Omental fat pad (tissue), 4 donors: Measurements from ENCODE around the gene CEP41. TPM values are rescaled to one million over a fixed set of nuclear protein-coding genes. Genes with fewer than 3 reads are reported as not detected.

Source experiments
- ATAC-seq: fragments of 150-250 bp; one replicate; pipeline ENCODE4 v1.9.1; 2016; ENCODE audit warnings: mild to moderate bottlenecking, moderate library complexity; ENCODE audit not compliant: low FRiP score
- DNase-seq: peaks from one replicate; pipeline ENCODE4 v3.0.0-alpha.2; 2019; ENCODE audit warnings: low spot score
- total RNA-seq, 4 donors: library from RNA; depleted of rRNA; stranded (reverse); fragments of >200 nt; gene quantifications; one replicate each; pipeline ENCODE4 v1.1.0, GENCODE V29; 2016
- TF ChIP-seq, protein P1 (sequence below), 3 donors: fragments of 450-650 bp; IDR thresholded peaks; one replicate each; pipeline ENCODE4 v1.5.1; 2016 to 2017; ENCODE audit warnings: antibody characterized with exemption in 3 of 3, mild to moderate bottlenecking in 3 of 3, moderate library complexity in 2 of 3

The CEP41 gene
- total RNA-seq, 4 donors from 2014 or later = 6.8 to 11.8 (median 8.5) TPM

DNA sequence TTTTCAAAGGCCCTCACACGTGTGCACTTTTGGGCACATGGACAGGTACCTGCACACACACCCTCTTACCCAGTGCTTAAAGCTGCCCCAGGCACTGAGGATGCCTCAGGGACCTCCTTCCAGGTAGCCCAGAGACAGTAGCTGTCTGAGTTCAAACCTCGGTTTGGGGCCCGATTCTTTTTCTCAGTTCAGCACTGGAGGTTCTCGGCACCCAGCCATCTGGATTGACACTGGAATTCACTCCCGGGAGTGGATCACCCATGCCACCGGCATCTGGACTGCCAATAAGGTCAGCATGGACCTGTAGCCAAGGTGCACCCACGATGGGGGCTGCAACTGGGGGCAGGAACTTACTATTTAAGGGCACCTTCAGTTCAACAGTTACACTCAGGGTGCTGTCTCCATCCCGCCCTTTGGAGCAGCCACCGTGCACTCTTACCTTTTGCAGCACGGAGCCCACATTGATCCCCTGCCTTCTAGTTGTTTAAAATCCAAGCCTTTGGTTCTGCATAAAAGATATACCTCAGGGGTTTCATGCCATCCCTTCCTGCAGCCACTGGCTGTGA lies 78.5 kb downstream of the CEP41 start:
- ATAC-seq = no peak
- TF ChIP-seq, protein P1, sequence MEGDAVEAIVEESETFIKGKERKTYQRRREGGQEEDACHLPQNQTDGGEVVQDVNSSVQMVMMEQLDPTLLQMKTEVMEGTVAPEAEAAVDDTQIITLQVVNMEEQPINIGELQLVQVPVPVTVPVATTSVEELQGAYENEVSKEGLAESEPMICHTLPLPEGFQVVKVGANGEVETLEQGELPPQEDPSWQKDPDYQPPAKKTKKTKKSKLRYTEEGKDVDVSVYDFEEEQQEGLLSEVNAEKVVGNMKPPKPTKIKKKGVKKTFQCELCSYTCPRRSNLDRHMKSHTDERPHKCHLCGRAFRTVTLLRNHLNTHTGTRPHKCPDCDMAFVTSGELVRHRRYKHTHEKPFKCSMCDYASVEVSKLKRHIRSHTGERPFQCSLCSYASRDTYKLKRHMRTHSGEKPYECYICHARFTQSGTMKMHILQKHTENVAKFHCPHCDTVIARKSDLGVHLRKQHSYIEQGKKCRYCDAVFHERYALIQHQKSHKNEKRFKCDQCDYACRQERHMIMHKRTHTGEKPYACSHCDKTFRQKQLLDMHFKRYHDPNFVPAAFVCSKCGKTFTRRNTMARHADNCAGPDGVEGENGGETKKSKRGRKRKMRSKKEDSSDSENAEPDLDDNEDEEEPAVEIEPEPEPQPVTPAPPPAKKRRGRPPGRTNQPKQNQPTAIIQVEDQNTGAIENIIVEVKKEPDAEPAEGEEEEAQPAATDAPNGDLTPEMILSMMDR (IDR thresholded peaks at IDR 0.05) = no peak
- DNase-seq = no peak

DNA sequence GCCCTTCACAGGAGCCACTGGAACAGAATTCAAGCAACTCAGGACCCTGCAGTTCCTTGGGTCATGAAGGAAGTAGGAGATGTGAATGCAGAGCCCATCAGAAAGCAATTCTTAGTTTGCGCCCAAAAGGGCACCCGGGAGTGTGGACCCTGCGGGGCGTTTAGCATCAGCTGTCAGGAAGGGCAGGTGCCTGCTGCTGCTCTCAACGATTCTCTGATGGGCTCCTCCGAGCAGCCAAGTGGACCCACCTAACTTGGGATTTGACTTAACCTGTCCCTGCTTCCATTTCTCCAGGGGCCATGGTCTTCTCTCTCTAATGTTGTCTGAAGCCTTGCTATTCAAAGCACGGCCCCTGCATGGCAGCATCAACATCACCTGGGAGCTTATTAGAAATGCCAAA lies 79.1 kb downstream of the CEP41 start:
- TF ChIP-seq, protein P1 (IDR thresholded peaks at IDR 0.05) = no peak
- no peak for ATAC-seq
- DNase-seq = no peak

DNA sequence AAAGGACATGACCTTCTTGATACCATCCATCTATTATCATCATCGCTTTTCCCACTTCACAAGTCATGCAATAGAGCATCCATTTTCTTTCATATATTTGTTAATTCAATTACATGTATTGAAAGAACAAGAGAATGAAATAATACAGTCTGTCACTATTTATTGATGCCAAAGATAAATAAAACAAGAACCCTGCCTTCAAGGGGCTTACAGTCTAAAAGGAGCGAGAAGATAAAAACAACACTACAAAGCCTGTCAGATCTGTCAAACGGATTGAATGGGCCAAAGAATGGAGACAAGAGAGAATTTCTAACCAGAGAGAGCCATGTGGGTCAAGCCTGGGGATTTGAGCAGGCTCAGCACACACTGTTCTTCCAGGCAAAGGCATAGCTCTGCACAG lies 80.3 kb downstream of the CEP41 start:
- ATAC-seq (no peak), DNase-seq (no peak)
- TF ChIP-seq, protein P1 (IDR thresholded peaks at IDR 0.05) = no peak

DNA sequence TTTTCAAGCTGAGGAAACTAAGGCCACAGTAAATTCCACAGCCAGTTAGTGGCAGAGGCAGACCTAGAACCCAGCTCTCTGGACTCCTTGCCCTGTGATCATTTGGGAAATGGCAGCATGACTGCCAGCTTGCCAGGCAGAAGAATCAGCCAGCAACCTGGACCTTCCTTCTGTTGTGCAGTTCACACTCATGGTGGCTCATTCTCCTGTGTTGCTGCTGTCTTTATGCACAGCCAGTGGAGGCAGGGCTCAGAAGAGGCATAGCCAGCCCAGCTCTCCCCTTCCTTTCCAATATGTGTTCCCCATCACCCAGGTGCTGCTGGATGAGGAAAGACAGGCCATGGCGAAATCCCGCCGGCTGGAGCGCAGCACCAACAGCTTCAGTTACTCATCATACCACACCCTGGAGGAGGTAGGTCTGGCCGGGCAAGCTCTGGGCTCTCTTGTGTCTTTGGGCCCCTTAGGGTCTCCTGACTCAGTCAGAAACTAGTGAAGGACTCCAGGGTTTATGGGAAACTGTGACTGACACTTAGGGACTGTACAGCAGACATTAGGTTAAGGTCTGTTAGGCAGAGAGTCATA lies 81.4 kb downstream of the CEP41 start:
- ATAC-seq (no peak), DNase-seq (no peak)
- TF ChIP-seq, protein P1 (IDR thresholded peaks at IDR 0.05) = no peak

DNA sequence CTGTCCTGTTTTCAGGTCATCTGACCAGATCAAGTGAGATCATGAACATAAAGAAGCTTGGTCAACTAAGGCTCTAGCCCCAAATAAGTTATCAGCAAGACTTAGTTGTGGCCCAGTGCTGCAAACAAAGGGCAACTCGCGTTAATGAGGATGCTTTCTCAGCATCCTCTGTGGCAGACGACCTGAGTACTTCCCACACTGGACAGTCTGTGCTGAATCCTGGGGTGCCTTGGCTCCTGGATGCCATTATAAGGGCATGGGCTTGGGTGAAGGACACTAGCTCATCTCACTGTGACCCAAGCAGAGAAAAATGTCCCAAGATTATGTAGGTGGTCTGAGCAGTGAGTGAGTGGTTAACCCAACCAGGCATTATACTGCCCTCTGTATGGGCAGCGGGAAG lies 82.3 kb downstream of the CEP41 start:
- TF ChIP-seq, protein P1 (IDR thresholded peaks at IDR 0.05) = no peak
- ATAC-seq = no peak
- no peak for DNase-seq

DNA sequence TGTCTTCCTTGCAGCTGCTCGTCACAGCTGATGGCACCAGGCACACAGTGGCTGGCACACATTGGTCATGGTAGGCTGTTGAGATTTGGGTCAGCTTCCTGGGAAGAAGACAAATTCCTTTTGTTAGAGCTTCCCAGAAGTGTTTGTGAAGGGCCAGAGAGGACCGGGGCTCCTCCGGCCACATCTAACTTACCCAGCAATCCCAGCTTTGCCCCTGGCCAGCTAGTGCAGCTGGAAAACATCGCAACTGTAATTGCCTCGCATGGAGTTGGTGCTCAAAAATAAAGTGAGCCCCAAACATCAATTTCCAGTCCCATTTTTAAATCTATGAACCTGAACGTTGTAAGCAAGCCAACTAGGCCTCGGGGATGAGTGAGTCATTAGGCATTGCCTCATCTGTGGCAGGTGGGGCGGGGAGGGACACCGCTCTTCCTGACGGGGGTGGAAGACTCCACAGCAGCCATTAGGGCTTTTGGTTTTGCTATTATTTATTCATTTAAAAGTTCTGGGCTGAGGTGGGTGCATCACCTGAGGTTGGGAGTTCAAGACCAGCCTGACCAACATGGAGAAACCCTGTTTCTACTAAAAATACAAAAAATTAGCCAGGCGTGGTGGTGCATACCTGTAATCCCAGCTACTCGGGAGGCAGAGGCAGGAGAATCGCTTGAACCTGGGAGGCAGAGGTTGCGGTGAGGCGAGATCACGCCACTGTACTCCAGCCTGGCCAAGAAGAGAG lies 83.8 kb downstream of the CEP41 start:
- TF ChIP-seq, protein P1 (IDR thresholded peaks at IDR 0.05) = no peak
- peak; percentile 75 for ATAC-seq
- no peak for DNase-seq
